CD1c-positive myeloid dendritic cell (primary cell): ENCODE data around the gene RPS6KA3.
"Not testable (repeated sequence)": the region's sequence is repeated elsewhere in the genome, so short reads cannot be mapped to it uniquely, and the experiment has no call there.

Experiments
- DNase-seq: peaks from one replicate; pipeline ENCODE4 v3.0.0-alpha.2; 2016; ENCODE audit errors: extremely low spot score

RPS6KA3 gene

GRCh38 chrX:20147561-20147960 lies 119.1 kb downstream of the RPS6KA3 start:
- peak; percentile 13 for DNase-seq

GRCh38 chrX:20144491-20144890 lies 122.2 kb downstream of the RPS6KA3 start:
- DNase-seq, result peak; percentile 5

GRCh38 chrX:20143561-20143960 lies 123.1 kb downstream of the RPS6KA3 start:
- DNase-seq, result no peak

DNA sequence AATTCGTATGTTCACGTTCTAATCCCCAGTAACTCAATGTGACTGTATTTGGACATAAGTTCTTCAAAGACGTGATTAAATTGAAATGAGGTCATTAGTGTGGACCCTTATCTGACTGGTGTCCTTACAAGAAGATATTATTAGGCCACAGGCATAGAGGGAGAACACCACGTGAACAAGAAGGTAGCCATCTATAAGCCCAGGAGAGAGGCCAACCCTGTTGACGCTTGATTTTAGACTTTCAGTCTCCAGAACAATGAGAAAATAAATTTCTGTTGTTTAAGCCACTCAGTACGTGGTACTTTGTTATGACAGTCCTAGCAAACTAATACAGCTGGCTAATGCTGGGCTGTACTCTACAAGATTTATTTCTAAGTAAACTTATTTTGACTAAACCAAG lies 123.6 kb downstream of the RPS6KA3 start:
- DNase-seq, result no peak

DNA sequence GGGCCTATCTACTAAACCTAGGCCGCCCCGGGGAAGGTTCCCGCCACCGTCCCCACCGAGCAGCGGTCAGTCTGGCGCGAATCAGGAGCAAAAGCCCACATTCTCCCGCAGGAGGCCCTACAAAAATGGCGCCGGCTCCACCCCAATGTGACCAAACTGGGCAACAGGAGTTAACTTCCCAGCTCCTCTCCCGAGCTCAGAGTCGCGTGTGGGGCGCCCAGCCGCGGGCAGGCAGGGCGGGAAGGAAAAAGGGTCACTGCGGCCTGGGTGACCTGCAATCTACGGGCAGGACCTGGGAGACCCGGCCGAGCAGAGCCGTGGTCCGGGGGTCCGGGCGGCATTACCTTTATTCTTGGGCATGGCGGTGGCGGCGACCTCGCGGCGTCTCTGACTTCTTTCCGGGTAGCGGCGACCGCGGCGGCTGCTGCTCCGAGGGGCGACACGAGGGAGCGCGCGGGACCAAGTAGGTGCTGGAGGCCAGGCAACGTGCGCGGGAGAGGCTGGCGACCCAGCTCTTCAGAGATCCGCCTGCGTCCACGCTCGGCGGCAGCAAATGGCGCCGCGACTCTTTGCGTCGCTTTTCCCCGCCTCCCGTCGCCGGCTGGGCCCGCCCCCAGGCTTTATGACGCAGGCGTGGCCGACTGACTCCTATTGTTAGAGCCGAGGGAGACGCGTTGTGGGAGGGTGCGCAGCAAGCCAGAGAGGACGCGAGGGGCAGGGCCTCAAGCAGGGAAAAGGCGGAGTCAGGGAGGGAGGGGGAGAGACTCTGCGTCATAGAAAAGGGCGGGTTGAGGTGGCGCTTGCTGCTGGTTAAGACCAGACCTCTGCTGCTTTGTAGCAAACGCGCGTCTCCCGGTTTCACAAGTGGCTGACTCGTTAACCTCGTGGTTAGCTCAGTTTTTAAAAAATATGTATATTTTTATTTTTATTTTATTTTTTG lies 125.2 kb downstream of the RPS6KA3 start, which contains the start of gene EIF1AX:
EIF1AX (minus strand) TSS at position 558 of the 940 bp plus-strand sequence; CDS start at position 360, 198 bp downstream.
- DNase-seq, result peak; percentile 96

- peak; percentile 35 for DNase-seq
These were observed 126.3 kb downstream of the RPS6KA3 start for GRCh38 chrX:20140420-20140819.

- no peak for DNase-seq
These were observed 126.7 kb downstream of the RPS6KA3 start for GRCh38 chrX:20139966-20140365.

GRCh38 chrX:20135944-20136343 lies 130.8 kb downstream of the RPS6KA3 start:
- no peak for DNase-seq

DNA sequence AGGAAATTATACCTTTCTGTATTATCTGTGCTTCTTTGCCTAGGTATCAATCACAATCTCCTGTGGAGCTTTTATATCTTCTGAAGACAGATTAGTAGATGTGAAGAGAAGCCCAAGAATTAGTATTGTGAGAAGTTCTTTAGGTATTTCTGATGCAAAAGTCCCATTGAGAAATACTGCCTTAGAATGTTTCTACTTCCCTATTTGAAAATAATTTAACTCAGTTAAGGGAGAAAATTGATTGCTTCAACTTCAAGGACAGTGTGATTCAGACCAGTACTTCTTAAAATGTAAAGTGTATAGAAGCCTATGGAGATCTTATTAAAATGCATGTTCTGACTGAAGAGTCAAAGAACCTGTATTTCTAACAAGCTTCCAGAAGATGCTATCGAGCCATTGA lies 134.0 kb downstream of the RPS6KA3 start:
- DNase-seq, result peak; percentile 29

DNA sequence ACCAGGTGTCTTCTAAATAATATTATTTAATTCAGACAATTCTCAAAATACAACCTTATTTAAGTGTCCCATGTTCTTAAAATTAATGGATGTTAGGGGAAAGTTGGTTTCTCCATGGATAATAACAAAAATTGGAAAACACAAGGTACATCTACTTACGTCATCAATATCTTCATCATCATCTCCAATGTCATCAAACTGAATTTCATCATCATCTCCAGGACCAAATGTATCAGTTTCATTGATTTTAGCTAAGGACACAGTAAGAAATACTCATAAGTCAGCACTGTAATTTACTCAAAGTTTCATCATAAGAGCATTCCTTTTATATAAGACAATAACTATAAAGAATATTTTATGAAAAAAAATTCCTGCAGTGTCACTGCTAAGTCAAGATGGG lies 136.4 kb downstream of the RPS6KA3 start:
- no peak for DNase-seq

- no peak for DNase-seq
These were observed 137.2 kb downstream of the RPS6KA3 start for GRCh38 chrX:20129547-20129946.

DNA sequence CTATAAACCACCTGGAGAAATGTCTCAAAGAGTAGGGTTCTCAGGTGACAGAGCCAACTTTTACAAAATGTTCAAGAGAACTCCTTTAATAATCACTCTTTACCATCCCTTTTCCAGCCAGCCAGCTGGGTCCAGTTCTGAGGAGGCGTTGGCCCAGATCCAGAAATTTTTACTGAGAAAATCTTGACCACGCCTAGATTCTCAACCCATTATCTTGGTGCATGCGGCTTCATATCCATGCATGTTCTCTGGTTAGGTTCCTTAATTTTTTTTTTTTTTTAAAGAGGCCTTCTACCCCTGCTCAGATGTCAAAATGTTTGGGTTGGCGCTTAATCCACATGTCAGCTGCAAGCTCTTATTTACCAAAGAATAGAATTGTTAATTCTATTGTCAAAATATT lies 138.0 kb downstream of the RPS6KA3 start:
- peak; percentile 8 for DNase-seq

DNA sequence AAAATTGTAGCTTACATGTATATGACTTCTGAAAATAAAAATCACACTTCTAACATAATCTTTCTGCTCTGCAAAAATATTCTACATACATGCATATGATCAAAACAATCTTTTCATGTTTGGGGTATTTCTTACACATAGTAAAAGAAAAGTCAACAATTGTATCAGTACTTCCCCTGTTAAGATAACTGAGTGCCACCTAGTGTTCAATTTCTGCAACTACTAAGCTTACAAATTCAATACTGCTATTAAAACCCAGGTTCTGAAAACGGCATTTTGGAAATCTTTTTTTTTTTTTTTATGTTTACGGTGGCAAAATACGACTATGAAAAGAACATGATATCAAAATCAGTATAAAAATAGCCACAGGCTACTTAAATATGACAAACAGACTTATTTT lies 139.3 kb downstream of the RPS6KA3 start:
- DNase-seq, result not testable (repeated sequence)

- not testable (repeated sequence) for DNase-seq
These were observed 139.9 kb downstream of the RPS6KA3 start for GRCh38 chrX:20126833-20127232.

DNA sequence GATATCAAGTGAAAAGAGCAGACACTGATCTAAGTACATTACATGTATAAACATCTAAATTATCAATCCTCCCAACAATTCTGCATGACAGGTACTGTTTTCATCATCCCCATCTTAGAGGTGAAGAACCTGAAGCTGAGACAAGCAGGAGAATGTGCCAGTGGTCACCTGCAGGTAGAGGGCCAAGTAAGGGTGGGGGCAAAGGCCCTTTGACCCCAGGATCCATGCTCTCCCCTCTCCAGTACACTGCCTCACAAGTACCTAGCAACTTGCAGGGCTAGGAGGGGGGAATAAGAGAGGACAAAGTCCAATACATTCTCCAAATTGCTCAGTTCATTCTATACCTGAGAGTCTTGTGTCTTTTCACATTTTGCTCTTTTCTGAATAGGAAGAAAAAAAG lies 141.7 kb downstream of the RPS6KA3 start:
- no peak for DNase-seq

DNA sequence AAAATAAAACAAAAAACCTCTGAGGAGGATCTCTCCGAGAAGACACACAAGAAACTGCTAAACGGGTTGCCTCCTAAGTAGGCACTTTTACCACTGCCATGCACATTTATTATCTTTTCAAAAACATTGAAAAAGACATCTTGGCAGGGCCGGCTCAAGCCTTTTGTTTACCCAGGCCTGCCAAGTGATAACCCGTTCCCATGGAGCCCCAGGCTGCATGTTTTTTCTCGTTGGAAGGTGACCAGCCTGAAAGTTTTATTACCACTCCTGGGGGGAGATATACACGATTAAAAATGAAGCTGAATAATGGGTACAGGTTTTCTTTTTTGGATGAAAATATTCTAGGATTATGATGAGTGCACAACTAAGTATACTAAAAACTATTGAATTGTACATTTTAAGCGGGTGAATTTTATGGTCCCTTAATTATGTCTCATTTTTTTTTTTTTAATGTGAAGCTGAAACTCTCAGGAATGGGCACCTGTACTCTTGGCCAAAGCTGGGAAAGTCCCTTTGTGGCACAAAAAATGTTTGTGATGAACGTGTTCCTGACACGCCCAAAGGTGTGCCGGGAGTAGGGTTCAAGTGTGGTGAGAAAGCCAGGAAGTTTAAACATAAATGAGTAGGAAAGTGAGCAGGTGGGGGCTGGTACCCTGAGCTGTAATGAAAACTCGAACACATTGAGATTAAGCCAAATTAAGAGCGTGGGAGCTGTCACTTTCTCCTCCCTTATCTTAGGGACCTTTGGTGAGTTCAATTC lies 148.5 kb downstream of the RPS6KA3 start:
- no peak for DNase-seq

- DNase-seq, result no peak
These were observed 150.0 kb downstream of the RPS6KA3 start, which contains the start of gene MAP7D2 for GRCh38 chrX:20116577-20117240. MAP7D2 (minus strand) TSS chrX:20116907; CDS start chrX:20116879, 28 bp downstream.

GRCh38 chrX:20116087-20116576 lies 150.6 kb downstream of the RPS6KA3 start:
- no peak for DNase-seq

GRCh38 chrX:20112022-20112774 lies 154.5 kb downstream of the RPS6KA3 start:
- no peak for DNase-seq

DNA sequence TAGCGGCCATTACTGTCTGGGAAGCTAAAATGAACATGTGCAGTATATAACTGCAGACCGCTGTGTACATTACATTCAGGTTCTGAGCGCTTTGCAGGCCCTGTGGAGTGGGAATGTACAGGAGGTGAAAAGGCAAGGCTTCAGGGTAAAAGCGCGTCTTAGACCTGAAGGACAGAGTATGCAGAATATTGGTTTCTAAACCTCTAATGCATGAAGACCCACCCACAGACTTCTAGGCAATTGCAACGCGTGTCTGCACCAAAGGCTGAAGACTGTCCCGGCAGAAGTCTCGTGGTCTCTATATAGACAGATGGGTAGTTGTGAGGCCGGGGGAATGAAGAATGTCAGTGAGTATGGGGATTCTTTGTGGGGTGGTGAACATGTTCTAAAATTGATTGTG lies 155.4 kb downstream of the RPS6KA3 start:
- DNase-seq, result no peak

DNA sequence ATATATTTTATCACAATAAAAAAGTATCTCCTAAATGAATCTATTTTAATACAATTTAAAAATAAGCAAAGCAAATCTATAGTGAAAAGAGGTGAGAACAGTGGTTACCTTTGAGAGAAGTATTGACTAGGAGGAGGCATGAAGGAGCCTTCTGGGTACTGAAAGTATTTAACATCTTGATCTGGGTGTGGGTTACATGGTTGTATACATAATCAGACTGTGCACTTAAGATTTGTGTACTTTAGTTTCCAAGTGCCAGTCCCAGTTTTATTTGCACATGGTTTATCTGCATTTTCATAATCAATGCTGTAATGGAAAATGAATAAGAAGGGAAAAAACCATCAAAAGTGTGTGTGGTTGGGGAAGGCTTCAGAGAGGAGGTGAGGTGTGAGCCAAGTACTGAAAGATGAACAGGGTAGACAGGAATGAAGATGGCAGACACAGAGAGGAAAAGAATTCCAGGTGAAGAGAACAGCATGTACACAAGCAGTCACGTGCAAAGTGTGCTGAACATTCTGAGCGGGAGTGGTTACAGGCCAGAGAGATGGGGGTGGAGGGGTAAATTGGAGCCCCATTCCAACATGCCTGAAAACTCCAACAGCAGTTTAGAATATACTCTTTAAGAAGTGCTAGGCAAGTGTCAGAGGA lies 164.7 kb downstream of the RPS6KA3 start:
- DNase-seq, result no peak
